ENCODE measurements around the gene ACY1. TPM values are rescaled to one million over a fixed set of nuclear protein-coding genes. Genes with fewer than 3 reads are reported as not detected.

The ACY1 gene
- total and polyA plus RNA-seq, 10 of the 15 experiments (the other 5 are each of a cell fraction or from before 2014, with no cell fraction given) = 18.5 to 42.2 (median 27.8) TPM

DNA sequence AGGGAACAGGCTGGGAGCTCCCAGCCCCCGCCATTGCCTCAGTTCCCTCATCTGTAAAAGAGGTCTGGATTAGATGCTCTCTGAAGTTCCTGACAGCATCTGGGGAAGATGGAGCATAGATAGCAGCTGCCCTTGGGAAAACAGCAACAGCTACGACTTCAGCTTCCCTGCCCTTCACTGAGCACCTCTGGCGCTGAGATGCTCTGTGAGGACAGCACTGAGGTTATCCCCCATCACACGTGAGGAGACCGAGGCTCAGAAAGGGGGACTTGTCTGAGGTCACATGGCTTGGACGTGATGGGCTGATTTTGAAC is 23.4 kb downstream of the ACY1 start:
- Histone ChIP-seq H3K4me2 (ENCODE audit: control insufficient read depth, insufficient read depth) (no peak overlapping the region), H3K9me3 (replicated peaks; ENCODE audit: control insufficient read depth, insufficient read depth, low read length) (no peaks in the 10 kb centered on the region), H3K27me3 (replicated peaks in 1 of 2; ENCODE audit: control insufficient read depth in 2 of 2, insufficient read depth in 2 of 2, low read length in 1 of 2) (no peaks in the 10 kb centered on the region; a peak in 1 of 4 replicates), H3K79me2 (ENCODE audit: control insufficient read depth, insufficient read depth, low read length) (no peaks in the 10 kb centered on the region), H2AFZ (ENCODE audit: control insufficient read depth, low read depth, low read length) (no peak overlapping the region), H3K9ac (ENCODE audit: control insufficient read depth, insufficient read depth, low read length) (no peak overlapping the region), H3K36me3 (ENCODE audit: control insufficient read depth in 2 of 2, insufficient read depth in 2 of 2, low read length in 1 of 2) (no peaks in the 10 kb centered on the region), H3K27ac (ENCODE audit: control insufficient read depth, insufficient read depth) (no peak overlapping the region), H3K4me1 (ENCODE audit: control insufficient read depth, insufficient read depth, low read length) (peaks cover 7% of the 10 kb centered on the region), H4K20me1 (ENCODE audit: control insufficient read depth, insufficient read depth) (no peaks in the 10 kb centered on the region), H3K4me3 (no peak overlapping the region)
- SMC1A ChIA-PET (ENCODE audit: uncharacterized antibody, unreplicated experiment) = interaction anchor here (0.6 to 7.7 kb wide), 6 partner anchors 9 to 116 kb away, joined by 3 to 179 read pairs (median 4); partner anchors contain the start of gene DUSP7
- RAD21 ChIA-PET (ENCODE audit: unreplicated experiment) = interaction anchor here (1.0 to 8.5 kb wide), 5 partner anchors 30 to 115 kb away, joined by 3 to 165 read pairs (median 75); partner anchors contain the start of genes DUSP7, PARP3 and RRP9
- no peak for TF ChIP-seq POLR2A (IDR thresholded peaks at IDR 0.05; ENCODE audit: low read depth, low read length)
- TF ChIP-seq LARP7 (IDR thresholded peaks at IDR 0.05) = no peak
- TF ChIP-seq RAD21 (IDR thresholded peaks at IDR 0.05; ENCODE audit: insufficient read depth, low read depth, low read length) = no peak
- TF ChIP-seq, protein P1, sequence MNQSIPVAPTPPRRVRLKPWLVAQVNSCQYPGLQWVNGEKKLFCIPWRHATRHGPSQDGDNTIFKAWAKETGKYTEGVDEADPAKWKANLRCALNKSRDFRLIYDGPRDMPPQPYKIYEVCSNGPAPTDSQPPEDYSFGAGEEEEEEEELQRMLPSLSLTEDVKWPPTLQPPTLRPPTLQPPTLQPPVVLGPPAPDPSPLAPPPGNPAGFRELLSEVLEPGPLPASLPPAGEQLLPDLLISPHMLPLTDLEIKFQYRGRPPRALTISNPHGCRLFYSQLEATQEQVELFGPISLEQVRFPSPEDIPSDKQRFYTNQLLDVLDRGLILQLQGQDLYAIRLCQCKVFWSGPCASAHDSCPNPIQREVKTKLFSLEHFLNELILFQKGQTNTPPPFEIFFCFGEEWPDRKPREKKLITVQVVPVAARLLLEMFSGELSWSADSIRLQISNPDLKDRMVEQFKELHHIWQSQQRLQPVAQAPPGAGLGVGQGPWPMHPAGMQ (IDR thresholded peaks at IDR 0.05; ENCODE audit: borderline replicate concordance) = no peak
- TF ChIP-seq STAT1 (conservative IDR thresholded peaks at IDR 0.05) = no peak
- no peak for TF ChIP-seq BACH1 (IDR thresholded peaks at IDR 0.05; ENCODE audit: borderline replicate concordance)
- no peak for TF ChIP-seq RELA (IDR thresholded peaks at IDR 0.05; ENCODE audit: borderline replicate concordance, partially characterized antibody)
- no peak for TF ChIP-seq BMI1 (IDR thresholded peaks at IDR 0.05; ENCODE audit: borderline replicate concordance)
- TF ChIP-seq, protein P2, sequence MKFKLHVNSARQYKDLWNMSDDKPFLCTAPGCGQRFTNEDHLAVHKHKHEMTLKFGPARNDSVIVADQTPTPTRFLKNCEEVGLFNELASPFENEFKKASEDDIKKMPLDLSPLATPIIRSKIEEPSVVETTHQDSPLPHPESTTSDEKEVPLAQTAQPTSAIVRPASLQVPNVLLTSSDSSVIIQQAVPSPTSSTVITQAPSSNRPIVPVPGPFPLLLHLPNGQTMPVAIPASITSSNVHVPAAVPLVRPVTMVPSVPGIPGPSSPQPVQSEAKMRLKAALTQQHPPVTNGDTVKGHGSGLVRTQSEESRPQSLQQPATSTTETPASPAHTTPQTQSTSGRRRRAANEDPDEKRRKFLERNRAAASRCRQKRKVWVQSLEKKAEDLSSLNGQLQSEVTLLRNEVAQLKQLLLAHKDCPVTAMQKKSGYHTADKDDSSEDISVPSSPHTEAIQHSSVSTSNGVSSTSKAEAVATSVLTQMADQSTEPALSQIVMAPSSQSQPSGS (IDR thresholded peaks at IDR 0.05; ENCODE audit: low read length) = no peak
- no peak for TF ChIP-seq SMC3 (IDR thresholded peaks at IDR 0.05; ENCODE audit: borderline replicate concordance, low read length)
- TF ChIP-seq, protein P3, sequence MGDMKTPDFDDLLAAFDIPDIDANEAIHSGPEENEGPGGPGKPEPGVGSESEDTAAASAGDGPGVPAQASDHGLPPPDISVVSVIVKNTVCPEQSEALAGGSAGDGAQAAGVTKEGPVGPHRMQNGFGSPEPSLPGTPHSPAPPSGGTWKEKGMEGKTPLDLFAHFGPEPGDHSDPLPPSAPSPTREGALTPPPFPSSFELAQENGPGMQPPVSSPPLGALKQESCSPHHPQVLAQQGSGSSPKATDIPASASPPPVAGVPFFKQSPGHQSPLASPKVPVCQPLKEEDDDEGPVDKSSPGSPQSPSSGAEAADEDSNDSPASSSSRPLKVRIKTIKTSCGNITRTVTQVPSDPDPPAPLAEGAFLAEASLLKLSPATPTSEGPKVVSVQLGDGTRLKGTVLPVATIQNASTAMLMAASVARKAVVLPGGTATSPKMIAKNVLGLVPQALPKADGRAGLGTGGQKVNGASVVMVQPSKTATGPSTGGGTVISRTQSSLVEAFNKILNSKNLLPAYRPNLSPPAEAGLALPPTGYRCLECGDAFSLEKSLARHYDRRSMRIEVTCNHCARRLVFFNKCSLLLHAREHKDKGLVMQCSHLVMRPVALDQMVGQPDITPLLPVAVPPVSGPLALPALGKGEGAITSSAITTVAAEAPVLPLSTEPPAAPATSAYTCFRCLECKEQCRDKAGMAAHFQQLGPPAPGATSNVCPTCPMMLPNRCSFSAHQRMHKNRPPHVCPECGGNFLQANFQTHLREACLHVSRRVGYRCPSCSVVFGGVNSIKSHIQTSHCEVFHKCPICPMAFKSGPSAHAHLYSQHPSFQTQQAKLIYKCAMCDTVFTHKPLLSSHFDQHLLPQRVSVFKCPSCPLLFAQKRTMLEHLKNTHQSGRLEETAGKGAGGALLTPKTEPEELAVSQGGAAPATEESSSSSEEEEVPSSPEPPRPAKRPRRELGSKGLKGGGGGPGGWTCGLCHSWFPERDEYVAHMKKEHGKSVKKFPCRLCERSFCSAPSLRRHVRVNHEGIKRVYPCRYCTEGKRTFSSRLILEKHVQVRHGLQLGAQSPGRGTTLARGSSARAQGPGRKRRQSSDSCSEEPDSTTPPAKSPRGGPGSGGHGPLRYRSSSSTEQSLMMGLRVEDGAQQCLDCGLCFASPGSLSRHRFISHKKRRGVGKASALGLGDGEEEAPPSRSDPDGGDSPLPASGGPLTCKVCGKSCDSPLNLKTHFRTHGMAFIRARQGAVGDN (IDR thresholded peaks at IDR 0.05) = no peak
- TF ChIP-seq ESRRA (IDR thresholded peaks at IDR 0.05; ENCODE audit: low read length) = no peak
- TF ChIP-seq MTA3 (IDR thresholded peaks at IDR 0.05; ENCODE audit: borderline replicate concordance, low read length) = no peak
- TF ChIP-seq ZNF207 (IDR thresholded peaks at IDR 0.05; ENCODE audit: borderline replicate concordance) = no peak
- intact Hi-C loops (cut with micrococcal nuclease; ENCODE audit: unreplicated experiment) = no loop called here
- POLR2A ChIA-PET = interaction anchor here (0.8 to 1.8 kb wide), 2 partner anchors 17 to 47 kb away, joined by 3 to 4 read pairs; no protein-coding TSS in a partner anchor
- ATAC-seq (no peak), DNase-seq (ENCODE audit: low read depth, low spot score) (no peak), FAIRE-seq (no peak)
- no TSS peak for BruUV-seq (replicated peaks)
- in situ Hi-C loops (cut with MboI) = no loop called here
- CTCF ChIA-PET = interaction anchor here (0.8 to 10.6 kb wide), 5 partner anchors 9 to 138 kb away, joined by 3 to 334 read pairs (median 4); partner anchors contain the start of gene DUSP7
- WGBS (ENCODE audit: insufficient coverage, insufficient replicate concordance, low lambda C conversion rate, missing lambda C conversion rate) = 30% methylated on average over 6 of the region's 6 CpGs

Measured in GM12878 (cell line).